GM19455 (cell line): ENCODE data around the gene CCDC9B.
A peak's percentile ranks its signal among the peaks of the same experiment; 100 is the strongest.

Source experiments
- ATAC-seq: cut with Tn5 transposase; IDR thresholded peaks from one replicate; pipeline ENCODE4 v1.9.1; 2021; ENCODE audit not compliant: unreplicated experiment

Gene CCDC9B

DNA sequence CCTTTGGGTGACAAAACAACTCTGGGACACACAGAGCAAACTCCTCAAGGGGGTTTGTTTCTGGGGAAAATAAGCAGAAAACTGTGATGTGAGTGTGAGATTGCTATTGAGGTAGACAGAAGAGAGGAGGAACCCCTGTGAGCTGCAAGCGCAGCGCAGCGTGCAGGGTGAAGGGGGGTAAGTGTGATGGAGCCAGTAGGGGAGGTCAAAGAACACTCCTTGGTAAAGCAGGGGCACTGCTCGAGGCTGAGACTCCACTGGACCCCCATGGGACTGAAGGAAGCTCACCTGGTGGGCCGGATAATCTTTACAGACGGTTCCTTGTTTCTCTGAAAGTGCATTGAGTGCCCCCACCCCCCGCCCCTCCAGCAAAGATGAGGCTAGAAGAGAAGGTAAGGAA lies 9.7 kb downstream of the CCDC9B start:
- no peak for ATAC-seq

DNA sequence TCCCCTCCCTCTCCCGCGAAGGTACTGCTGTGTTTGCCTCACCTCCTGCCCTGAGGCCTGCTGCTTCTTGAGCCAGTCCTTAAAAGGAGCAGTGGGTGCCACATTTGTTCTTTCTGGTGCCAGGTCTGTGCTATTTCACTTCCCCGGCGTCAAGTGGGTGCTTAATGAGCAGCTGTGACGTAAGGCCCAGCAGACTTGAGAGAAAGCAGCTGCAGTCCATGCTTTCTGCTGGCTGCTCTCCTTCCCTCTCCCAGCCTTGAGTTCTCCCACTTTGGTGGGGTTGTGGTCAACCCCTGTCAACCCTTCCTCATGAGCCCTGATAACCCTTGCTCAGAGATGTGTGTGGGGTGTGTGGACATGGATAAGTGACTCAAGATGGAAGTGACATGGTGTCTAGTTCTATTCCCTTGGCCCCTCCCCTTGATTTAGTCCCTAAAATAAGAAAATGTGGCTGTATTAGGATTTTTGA lies 10.3 kb downstream of the CCDC9B start:
- no peak for ATAC-seq

GRCh38 chr15:40329804-40330203 lies 10.9 kb downstream of the CCDC9B start:
- ATAC-seq, result no peak

DNA sequence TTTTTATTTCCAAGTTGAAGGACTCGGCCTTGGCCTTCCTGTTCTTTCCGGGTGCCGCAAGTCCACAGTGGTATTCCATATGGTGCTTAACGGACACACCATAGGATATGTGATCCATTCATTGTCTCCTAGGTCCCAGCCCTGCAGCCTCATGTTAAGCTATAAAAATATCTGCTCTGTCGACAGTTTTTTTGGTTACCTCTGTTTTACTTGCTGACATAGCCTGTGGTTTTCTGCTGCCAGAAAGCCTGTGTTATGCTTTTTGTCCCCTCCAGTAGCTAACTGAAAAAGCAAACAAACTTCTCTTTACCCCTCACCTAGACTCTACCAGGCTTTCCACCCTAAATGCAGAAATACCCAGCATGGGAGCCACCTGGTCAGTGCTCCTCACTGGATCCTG lies 12.0 kb downstream of the CCDC9B start:
- ATAC-seq, result no peak

- no peak for ATAC-seq
Measured at GRCh38 chr15:40328176-40328575, 12.6 kb downstream of the CCDC9B start.

- ATAC-seq, result no peak
Measured at GRCh38 chr15:40327457-40327856, 13.3 kb downstream of the CCDC9B start.

- no peak for ATAC-seq
Measured at GRCh38 chr15:40325700-40326099, 15.0 kb downstream of the CCDC9B start.

- ATAC-seq, result no peak
Measured at GRCh38 chr15:40325188-40325587, 15.6 kb downstream of the CCDC9B start.

DNA sequence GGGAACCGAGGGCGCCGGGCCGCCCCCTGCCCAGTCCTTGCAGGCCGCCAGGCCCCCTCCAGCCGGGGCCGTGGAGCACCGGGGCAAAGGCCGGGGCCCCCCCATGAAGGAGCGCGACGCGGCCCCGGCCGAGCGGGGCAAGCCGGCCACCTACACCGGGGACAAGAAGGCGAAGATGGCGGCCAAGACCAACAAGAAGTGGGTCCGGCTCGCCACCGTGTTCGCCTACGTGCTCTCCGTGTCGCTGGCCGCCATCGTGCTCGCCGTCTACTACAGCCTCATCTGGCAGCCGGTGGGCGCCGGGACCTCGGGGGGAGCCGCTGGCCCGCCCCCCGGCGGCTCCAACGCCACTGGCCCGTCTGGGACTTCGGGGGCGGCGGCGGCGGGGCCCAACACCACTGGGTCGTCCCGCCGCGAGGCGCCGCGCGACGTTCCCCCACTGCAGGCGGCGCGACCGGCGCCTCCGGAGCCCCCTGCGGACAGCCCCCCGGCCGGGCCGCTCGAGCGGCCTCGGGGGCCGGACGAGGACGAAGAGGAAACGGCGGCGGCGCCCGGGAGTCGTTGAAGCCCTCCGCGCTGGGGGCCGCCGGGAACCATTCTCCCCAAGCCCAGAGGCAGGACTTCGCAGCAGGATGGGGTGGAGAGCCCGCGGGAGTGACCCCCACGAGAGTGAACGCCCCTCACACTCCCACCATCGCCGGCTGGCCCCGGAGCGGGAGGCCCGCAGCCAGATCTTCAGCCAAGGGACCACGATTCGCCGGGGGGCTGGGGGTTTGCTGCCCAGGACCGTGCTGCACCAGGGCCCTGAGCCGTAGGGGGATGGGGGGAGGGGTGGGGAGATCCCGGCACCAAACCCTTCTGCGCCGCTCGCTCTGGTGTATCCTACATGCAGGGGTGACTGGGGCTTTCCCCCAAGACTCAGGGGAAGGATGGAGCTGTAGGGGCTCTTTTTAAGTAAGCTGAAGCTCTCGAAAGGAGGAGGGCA lies 16.5 kb downstream of the CCDC9B start:
- ATAC-seq, result peak; percentile 12

GRCh38 chr15:40323239-40323952 lies 17.3 kb downstream of the CCDC9B start, which contains the start of gene INAFM2:
TSS of gene INAFM2 (plus strand) at chr15:40323692. CDS start at chr15:40324056, 364 bp downstream.
- peak; percentile 83 for ATAC-seq

DNA sequence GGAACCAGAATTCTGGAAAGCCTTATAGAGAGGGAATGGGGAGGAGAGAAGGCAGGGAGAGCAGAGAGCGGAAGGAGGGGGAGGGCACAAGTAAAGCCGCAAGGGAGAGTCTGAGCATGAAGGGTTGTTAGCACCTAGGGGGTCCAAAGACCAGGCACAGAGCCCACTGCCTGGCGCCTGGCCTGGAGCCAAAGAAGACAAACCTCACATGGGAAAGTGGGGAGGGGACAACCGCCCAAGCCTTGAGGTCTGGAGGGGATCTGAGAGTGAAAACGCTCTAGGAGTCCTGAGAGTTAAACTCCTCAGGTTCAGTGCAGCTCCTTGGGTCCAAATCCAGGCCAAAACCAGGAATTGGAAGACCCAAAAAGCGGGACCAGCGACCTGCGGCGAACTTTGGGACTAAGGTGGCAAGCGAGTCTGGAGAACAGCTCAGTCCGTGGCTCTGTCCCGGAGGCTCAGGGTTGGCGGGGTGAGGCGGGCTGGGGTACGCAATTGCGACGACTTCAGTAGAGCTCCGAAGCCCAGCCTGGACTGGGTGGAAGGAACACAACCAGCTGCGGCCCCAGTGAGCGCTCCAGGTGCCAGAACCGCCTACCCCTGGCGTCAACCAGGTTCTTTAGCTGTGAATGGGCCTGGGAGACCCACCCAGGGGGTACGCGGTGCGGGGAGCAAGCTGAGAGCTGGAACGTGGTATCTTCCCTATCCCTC lies 18.1 kb downstream of the CCDC9B start:
- no peak for ATAC-seq

DNA sequence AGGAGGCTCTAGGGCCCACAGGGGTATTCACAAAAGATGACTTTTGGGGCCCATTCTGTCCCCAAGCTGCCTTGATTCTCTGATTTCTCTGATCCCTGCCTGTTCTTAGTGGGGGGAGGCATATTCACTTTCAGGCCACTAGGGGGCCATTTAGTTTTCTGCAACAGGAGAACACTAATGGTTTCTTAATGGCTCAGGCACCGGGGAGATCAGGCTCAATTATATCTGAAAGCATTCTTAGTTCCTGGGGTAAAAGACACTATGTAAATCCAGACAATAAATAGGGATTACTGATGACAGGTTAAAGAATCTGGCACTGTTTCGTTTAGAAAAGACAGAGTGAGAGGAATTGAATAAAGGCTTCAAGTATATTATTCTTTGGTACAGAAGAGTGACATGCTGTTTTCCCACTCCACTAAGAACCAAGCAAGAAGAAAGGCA lies 19.8 kb downstream of the CCDC9B start:
- ATAC-seq, result no peak

DNA sequence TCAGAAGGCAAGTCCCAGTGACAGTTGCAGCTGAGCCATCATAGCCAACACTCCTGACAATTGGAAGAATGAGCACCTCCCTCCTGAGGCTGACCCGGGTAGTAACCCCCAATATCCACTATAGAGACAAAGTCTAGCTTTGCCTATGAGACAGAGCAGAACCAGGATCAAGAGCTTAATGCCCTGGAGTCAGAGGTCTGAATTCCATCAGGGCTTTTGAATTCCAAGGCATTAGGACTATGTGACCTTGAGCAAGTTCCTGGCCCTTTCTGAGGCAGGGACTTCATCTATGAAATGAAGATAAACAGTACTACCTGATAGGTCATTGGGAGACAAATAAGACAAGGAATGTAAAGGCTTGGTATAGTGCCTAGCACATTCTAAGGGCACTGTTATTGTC lies 20.3 kb downstream of the CCDC9B start:
- no peak for ATAC-seq

DNA sequence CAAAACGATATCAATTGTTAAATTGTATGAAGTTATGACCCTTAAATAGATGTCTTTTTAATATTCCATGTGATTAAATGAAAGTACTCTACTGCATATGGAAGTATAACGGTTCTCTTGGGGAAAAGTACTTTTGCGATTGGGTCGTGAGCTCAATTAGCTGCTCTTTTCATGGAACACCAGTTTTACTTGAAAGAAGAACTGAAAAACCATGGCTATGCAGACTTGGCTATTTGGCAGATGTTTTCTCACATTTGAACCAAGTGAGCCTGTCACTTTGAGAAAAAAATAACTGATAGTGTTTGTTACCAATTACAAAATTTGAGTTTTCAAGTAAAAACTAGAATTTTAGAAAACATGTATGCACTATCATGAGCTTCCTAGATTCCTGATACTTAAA lies 23.2 kb downstream of the CCDC9B start:
- ATAC-seq, result no peak

GRCh38 chr15:40316931-40317330 lies 23.8 kb downstream of the CCDC9B start:
- no peak for ATAC-seq

DNA sequence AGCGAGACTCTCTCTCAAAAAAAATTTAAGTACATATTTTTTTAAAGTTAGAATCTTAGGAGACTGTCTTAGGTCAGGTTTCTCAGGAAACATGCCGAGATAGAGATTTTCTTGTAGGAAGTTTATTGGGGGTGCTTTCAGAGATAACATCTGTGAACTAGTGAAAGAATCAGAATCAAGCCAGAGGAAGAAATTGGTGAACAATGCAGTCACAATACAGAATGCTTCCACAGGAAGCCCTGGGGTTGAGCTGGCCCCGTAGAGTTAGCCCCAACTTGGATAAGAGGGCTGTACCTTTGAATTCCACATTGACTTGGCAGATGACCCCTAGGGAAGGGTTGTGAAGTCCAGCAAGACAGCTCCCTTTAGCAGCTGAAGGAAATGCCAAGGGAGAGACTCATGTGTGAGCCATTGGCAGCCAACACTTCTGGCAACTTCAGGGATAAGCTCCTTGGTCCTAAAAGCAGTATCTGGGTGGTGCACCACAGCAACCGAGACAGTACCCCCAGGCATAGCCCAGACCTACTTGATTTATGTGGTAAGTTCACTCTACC lies 25.9 kb downstream of the CCDC9B start:
- ATAC-seq, result no peak

GRCh38 chr15:40313531-40314398 lies 27.0 kb downstream of the CCDC9B start:
- ATAC-seq, result no peak

DNA sequence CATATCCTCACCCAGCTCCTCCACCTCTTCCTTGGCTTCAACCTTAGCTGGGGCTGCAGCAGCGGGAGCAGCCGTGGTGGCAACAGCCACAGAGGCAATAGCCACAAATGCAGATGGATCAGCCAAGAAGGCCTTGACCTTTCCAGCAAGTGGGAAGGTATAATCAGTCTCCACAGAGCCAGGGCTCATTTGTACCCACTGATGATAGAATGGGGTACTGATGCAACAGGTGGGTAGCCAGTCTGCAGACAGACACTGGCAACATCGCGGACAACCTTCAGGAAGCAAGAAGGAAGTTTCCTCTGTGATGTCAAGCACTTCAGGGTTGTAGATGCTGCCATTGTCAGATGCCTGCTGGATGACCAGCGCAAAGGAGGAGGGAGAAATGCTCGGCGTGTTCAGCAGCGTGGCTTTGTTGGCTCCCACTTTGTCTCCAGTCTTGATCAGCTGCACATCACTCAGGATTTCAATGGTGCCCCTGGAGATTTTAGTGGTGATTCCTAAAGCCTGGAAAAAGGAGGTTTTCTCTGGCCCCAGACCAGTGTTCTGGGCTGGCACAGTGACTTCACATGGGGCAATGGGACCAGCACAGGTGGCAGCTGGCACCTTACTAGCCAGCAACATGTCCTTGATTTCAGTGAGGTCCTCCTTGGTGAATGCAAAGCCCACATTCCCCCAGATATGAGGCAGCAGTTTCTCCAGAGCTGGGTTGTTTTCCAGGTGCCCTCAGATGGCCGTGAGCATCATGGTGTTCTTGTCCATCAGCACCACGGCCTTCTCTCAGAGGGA lies 28.2 kb downstream of the CCDC9B start:
- ATAC-seq, result no peak

DNA sequence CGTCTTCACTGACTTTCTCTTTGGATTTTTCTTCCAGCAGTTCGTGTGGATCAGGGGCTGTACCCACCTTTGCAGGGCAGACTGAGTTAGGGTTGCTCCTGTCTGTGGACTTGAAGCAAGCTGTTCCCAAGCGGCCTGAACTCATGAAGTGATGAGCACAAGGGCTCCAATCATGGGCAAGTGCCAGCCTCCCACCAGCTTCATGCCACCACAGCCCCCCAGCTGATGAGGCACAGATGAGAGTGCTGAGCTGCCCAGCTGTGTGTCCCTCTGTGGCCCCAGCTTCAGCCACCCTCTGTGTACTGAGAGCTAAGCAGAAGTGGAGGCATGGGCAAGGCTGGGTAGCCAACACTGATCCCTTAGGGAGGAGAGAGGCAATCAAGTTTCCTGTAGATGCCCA lies 29.7 kb downstream of the CCDC9B start:
- ATAC-seq, result no peak
